H1 (cell line): ENCODE data around the gene TMEM134.

Experiments used
- EP300 ChIP-seq, 2 experiments: IDR thresholded peaks; 1 replicate in 1 of 2; 2 replicates in 1 of 2; pipeline ENCODE4 v1.6.1; 2011 to 2012; ENCODE audit warnings: low read depth in 2 of 2, low read length in 2 of 2, mild to moderate bottlenecking in 2 of 2, borderline replicate concordance in 1 of 2, inconsistent platforms in 1 of 2, moderate library complexity in 1 of 2
- EZH2 ChIP-seq: fragments of 200-600 bp; sonication (generic); IDR thresholded peaks from 2 replicates; pipeline ENCODE4 v1.7.1; 2012; ENCODE audit warnings: low read depth, mild to moderate bottlenecking, moderate library complexity, low read length, inconsistent platforms; ENCODE audit not compliant: severe bottlenecking
- JUN ChIP-seq: IDR thresholded peaks from 2 replicates; pipeline ENCODE4 v1.6.1; 2011; ENCODE audit warnings: low read depth, mild to moderate bottlenecking, improper control_type of control experiment, low read length

DNA sequence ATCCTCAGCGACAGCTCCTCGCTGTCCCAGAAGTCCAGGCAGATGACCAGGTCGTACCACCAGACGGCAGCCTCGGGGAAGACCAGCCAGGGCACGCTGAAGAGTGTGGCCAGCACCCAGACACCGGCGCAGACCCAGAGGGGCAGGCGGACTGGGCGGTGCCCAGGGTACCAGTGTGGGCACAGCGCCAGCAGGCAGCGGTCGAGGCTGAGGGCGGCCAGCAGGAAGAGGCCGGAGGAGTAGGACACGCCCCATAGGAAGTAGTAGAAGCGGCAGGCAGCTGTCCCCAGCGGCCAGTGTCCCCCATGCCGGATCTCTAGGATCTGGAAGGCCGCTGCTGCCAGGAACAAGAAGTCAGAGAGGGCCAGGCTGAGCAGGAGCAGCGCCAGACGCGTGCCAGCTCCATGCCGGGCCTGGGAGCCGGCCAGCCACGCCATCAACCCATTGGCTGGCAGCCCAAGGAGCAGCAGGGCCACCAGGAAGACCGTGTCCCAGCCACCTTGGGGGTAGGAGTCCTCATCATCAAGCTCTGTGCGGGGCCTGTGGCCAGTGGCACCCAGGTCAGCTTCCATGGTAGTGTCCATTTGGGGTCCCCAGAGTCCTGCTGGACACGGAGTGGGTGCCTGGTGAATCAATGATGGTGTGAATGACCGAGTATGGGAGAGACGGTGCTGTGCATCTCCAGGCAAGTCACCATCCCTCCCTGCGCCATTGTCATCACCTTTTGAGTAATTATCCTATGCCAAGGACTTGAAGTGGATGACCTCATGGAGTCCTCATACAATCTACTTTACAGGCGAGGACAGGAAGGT lies 16.7 kb downstream of the TMEM134 start, which contains the start of gene GPR152:
- no peak for TF ChIP-seq EZH2
- TF ChIP-seq EP300 (IDR thresholded peaks at IDR 0.05; ENCODE audit: borderline replicate concordance in 1 of 2, low read depth in 2 of 2, low read length in 2 of 2) = no peak
- TF ChIP-seq JUN = no peak
